ENCODE measurements around the gene AP3B1. TPM values are rescaled to one million over a fixed set of nuclear protein-coding genes. Genes with fewer than 3 reads are reported as not detected.

AP3B1 gene
- total and polyA plus RNA-seq, 2 of the 8 experiments (the other 6 are each of a cell fraction or from before 2014, with no cell fraction given): 45.8 to 48.3 TPM

DNA sequence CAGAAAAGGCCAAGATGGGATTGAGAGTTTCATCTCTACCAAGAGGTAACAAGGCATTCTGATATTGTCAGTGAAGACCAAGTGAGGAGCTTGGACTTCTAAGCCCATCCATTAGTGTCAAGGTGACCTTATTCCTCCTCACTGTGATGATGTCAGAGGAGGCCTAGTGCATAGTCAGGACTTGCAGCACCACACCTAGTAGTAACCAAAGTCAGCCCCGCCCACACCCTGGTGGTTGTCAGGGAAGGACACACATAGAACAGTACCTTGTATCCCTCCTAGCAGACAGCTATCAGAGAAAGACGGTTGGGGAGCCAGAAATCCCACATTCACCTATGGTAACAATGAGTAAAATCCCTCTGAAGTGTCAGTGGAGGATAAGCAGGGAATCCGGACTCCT lies 111.7 kb downstream of the AP3B1 start (continued):
- TF ChIP-seq EP300 (IDR thresholded peaks at IDR 0.05; ENCODE audit: borderline replicate concordance in 1 of 2, low read depth in 2 of 2, low read length in 2 of 2) (no peak), RNF2 (IDR thresholded peaks at IDR 0.05; ENCODE audit: borderline replicate concordance, low read depth, low read length, missing control alignments, poor library complexity, severe bottlenecking) (no peak), JUND (IDR thresholded peaks at IDR 0.05; ENCODE audit: low read length) (no peak), GTF2F1 (IDR thresholded peaks at IDR 0.05; ENCODE audit: borderline replicate concordance, low read depth, low read length) (no peak), SRF (IDR thresholded peaks at IDR 0.05; ENCODE audit: low read depth, low read length) (no peak)
- TF ChIP-seq, protein P1, sequence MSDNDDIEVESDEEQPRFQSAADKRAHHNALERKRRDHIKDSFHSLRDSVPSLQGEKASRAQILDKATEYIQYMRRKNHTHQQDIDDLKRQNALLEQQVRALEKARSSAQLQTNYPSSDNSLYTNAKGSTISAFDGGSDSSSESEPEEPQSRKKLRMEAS (IDR thresholded peaks at IDR 0.05): no peak

All from H1 (cell line).